ENCODE measurements around the gene CD34.

DNA sequence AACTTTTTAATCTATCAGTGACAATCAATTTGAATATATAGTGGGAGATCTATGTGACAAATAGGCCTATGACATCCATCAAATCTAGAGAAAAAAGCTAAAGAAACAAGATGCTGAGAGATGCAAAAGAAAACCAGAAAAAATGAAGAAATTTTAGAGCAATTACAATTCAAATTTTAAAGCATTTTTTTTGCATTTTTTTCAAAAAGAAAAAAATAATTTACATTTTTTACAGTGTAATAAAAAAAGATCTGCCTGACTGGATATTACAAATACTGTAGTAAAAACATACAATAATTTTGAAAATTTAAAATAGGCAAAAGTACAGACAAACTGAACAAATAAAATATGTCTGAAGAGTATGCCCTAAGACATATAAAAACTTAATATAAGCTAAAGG, 14.4 kb downstream of the CD34 start:
- TF ChIP-seq, protein P1, sequence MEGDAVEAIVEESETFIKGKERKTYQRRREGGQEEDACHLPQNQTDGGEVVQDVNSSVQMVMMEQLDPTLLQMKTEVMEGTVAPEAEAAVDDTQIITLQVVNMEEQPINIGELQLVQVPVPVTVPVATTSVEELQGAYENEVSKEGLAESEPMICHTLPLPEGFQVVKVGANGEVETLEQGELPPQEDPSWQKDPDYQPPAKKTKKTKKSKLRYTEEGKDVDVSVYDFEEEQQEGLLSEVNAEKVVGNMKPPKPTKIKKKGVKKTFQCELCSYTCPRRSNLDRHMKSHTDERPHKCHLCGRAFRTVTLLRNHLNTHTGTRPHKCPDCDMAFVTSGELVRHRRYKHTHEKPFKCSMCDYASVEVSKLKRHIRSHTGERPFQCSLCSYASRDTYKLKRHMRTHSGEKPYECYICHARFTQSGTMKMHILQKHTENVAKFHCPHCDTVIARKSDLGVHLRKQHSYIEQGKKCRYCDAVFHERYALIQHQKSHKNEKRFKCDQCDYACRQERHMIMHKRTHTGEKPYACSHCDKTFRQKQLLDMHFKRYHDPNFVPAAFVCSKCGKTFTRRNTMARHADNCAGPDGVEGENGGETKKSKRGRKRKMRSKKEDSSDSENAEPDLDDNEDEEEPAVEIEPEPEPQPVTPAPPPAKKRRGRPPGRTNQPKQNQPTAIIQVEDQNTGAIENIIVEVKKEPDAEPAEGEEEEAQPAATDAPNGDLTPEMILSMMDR (IDR thresholded peaks at IDR 0.05), result no peak
- TF ChIP-seq POLR2A (IDR thresholded peaks at IDR 0.05) (no peak), POLR2AphosphoS5 (IDR thresholded peaks at IDR 0.05) (no peak), EP300 (IDR thresholded peaks at IDR 0.05) (no peak)

All from stomach (tissue), 4 donors.